Measurements from ENCODE around the gene SPSB1.
"Not testable (repeated sequence)": the region's sequence is repeated elsewhere in the genome, so short reads cannot be mapped to it uniquely, and the experiment has no call there.

SPSB1 gene

GRCh38 chr1:9366943-9367780, 74.5 kb downstream of the SPSB1 start:
- DNase-seq (ENCODE audit: low read depth): no peak

DNA sequence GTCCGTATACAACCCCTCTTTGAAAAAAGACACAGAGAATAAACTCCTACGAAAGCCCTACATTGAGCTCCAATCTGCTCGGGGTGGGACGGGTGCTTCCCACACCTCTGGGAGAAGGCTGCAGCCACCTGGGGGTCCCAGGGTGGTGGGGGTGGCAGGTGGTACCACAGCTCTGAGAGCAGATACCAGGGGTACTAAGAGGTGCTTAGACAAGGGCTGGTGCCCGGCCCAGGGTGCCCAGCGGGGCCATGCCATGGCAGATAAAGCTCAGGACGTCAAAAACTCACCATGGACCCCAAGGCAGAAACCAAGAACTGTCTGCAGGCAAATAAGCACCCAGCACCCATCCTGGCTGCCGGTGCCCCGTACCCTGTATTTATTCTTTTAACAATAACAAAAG, 75.1 kb downstream of the SPSB1 start:
- no peak for DNase-seq (ENCODE audit: low read depth)

DNA sequence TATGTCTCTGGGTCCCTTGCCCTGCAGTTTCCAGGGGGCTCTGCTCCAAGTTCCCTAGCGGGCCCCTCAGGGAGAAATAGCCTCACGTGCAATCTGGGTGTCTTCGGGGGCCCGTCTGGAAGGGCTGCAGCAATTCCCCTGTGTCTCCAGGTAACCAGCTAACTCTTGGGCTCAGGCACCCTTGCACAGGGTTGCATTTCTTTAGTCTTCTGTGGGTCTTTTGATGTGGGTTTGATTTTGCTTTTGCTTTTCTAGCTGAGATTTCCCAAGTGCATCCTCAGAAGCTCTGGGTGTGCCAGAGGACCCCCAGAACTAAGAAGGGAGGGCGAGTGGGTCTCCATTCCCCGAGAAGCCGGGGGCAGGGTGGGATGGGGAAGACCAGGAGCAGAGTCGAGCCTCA, 75.7 kb downstream of the SPSB1 start:
- DNase-seq (ENCODE audit: low read depth): no peak

DNA sequence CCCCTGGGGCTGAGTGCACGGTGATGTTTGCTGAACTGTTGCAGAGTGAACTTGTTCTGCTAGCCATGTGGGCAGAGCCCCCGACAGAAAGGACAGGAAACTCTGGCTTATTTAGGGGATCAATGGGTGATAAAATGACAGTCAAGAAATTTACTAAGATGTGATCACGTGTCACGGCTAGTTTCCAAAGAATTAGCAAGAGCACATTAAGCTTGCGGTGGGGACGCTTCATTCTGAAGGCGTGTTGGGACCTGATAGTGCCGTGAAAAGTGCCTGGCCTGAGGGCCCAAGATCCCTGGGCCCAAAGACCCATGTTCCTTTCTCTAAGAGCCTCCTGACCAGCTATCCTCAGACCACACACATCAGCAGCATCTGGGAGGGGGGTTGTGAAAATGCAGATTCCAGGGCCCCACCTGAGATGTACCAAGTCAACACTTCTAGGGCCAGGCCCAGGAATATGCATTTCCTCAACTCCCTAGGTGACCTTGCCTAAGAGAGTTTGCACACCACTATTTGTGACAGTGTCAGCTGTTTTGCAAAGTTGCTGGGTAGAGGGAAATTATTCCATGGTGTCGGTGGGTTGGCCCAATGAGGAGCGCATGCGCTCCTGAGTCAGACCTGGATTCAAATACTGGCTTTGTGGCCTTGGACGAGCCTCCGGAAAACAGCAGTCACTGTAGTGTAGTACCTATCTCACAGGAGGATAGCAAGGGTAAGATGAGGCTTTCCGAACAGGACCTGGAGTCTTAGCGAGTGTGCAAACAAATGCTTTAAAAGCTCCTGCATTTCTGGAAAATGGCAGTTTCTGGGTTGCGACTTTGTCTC, 77.5 kb downstream of the SPSB1 start:
- DNase-seq (ENCODE audit: low read depth): no peak

- DNase-seq (ENCODE audit: low read depth): no peak
Measured at GRCh38 chr1:9371391-9371935, 78.8 kb downstream of the SPSB1 start.

DNA sequence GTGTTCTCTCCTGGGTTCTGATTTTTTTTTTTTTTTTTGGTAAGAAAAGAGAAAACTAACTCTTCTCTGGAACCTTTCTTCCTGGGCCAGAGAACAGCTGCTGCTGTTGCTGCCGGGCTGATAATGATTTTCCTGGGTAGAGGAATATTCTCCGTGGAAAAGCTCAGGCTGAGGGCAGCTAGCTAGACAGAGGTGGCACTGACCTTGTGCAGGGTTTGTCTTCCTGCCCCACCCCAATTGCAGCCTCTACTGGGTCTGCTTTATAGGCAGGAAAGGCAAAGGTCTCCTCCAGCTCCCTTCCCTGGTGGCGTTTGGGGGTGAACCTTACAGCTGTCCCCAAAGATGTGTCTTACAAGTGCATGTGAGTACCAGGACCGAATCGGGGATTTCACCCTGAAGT, 79.3 kb downstream of the SPSB1 start:
- DNase-seq (ENCODE audit: low read depth): no peak

GRCh38 chr1:9373619-9374018, 80.9 kb downstream of the SPSB1 start:
- DNase-seq (ENCODE audit: low read depth): no peak

- no peak for DNase-seq (ENCODE audit: low read depth)
Measured at GRCh38 chr1:9374748-9375341, 82.2 kb downstream of the SPSB1 start.

DNA sequence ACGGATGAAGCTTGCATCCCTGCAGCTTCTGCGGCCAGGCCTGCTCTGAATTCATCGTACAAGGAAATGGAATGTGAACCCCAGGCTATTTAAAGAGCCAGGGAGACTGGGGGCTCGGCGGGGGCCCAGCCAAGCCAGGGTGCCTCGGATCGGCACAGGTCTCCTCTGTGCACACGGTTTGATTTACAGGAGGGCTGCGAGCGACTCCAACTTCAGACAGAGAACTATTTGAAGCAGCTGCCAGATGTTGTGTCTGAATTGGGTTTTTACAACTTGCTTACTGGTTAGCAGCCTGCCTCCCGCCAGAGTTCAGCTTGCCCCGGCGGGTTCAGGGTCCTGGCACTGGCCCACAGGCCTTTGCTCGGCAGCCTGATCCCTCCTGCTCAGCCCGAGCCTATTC, 83.2 kb downstream of the SPSB1 start:
- DNase-seq (ENCODE audit: low read depth): no peak

GRCh38 chr1:9376430-9376829, 83.7 kb downstream of the SPSB1 start:
- DNase-seq (ENCODE audit: low read depth): no peak

- DNase-seq (ENCODE audit: low read depth): no peak
Measured at GRCh38 chr1:9376886-9377333, 84.2 kb downstream of the SPSB1 start.

- no peak for DNase-seq (ENCODE audit: low read depth)
Measured at GRCh38 chr1:9378801-9379200, 86.1 kb downstream of the SPSB1 start.

GRCh38 chr1:9380711-9381110, 88.0 kb downstream of the SPSB1 start:
- no peak for DNase-seq (ENCODE audit: low read depth)

GRCh38 chr1:9382643-9383491, 90.2 kb downstream of the SPSB1 start:
- no peak for DNase-seq (ENCODE audit: low read depth)

- DNase-seq (ENCODE audit: low read depth): no peak
Measured at GRCh38 chr1:9384128-9384527, 91.4 kb downstream of the SPSB1 start.

DNA sequence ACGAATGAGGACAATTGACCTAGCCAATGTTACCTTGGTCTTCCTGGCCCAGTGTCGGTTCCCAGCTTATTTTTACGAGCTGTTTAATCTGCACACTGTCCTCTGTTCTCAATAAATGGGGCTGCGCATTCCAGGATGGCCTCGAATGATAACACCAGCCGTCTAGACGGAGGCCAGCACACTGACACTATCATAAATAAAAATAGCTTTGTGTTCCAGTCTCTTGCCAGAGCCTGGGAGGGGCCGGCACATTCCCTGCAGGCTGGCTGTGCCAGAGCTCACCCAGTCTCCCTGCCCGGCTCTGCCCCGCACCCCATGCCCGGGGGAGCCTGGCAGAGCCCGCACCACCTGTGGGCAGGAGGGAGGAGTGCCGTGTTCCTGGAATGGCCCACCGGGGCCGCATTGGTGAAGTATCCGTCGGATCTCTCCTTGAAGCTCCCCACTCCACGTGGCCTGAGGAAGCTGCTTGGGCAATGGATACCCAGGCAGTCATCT, 92.1 kb downstream of the SPSB1 start:
- DNase-seq (ENCODE audit: low read depth): no peak

GRCh38 chr1:9385392-9385791, 92.7 kb downstream of the SPSB1 start:
- not testable (repeated sequence) for DNase-seq (ENCODE audit: low read depth)

- no peak for DNase-seq (ENCODE audit: low read depth)
Measured at GRCh38 chr1:9385801-9386573, 93.3 kb downstream of the SPSB1 start.

DNA sequence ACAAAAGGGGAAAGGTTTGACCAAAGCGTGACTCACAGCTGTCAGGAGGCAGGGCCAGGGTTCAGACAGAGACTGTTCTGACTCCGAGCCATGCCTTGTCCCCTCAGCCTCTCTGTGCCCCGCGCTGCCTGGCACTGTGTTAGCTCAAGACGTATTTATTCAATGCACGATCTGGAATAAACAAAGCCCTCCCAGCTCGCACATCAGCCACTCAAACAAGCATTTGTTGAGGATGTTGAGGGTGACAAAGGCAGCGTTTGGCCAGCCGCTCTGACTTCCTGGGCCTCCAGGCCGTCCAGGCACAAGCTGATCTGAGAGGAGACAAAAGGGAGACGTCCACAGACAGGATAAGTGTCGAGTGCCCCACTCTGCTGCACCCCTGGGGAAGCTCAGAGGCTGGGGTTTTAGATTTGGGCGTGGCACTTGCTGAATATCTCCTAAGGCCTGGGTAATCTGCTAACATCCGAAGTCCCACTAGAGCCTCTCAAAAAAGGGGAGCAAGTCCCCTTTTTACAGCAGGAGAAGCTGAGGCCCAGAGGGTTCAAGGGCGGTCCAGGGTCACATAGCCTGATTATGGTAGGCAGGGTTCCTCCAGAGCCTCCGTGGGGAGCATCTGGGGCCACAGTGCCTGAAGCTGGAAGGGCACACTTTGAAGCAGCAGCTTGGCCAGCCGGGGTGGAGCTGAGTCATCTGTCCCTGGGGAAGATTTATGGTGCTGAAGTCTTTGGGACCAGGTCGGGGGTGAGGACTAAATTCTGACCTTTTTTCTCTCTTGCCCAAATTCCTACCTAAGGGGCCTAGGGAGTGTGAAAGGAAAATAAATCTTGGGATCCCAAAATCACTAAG, 95.9 kb downstream of the SPSB1 start:
- DNase-seq (ENCODE audit: low read depth): no peak

DNA sequence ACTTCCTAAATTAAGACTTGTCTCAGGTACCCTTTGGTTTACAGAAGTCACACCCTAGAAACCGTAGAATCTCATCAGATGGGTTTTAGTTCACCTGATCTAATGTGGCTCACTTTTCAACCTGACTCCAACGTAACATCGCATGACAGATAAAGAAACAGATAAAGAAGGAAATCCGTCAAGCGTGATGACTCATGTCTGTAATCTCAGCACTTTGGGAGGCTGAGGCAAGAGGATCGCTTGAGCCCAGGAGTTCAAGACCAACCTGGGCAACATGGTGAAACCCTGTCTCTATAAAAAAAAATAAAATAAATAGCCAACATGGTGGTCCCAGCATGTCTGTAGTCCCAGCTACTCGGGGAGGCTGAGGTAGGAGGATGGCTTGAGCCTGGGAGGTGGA, 97.3 kb downstream of the SPSB1 start:
- DNase-seq (ENCODE audit: low read depth): no peak
